GM23248 (cell line): ENCODE measurements around the gene HIVEP3. TPM values are rescaled to one million over a fixed set of nuclear protein-coding genes. Genes with fewer than 3 reads are reported as not detected.

Source experiments
- DNase-seq: peaks from one replicate; pipeline ENCODE4 v3.0.0-alpha.2; 2015
- H2AFZ ChIP-seq: fragments of 200-600 bp; sonication (generic); 2 replicates; pipeline ENCODE4 v1.6.1; 2016; ENCODE audit warnings: antibody characterized with exemption
- H3F3A ChIP-seq: fragments of 200-600 bp; sonication (generic); 2 replicates; pipeline ENCODE4 v1.6.1; 2016; ENCODE audit warnings: mild to moderate bottlenecking, antibody characterized with exemption, mixed run types; ENCODE audit not compliant: insufficient read depth
- H3K27ac ChIP-seq: fragments of 200-600 bp; sonication (generic); 2 replicates; pipeline ENCODE4 v1.5.1; 2016; ENCODE audit warnings: mild to moderate bottlenecking
- H3K27me3 ChIP-seq: fragments of 200-600 bp; sonication (generic); replicated peaks from 2 replicates; pipeline ENCODE4 v1.6.1; 2016; ENCODE audit warnings: mild to moderate bottlenecking; ENCODE audit not compliant: insufficient read depth
- H3K36me3 ChIP-seq: fragments of 200-600 bp; sonication (generic); 2 replicates; pipeline ENCODE4 v1.6.1; 2016; ENCODE audit warnings: low read depth, mild to moderate bottlenecking
- H3K4me1 ChIP-seq: fragments of 200-600 bp; sonication (generic); 2 replicates; pipeline ENCODE4 v1.6.1; 2016; ENCODE audit warnings: mild to moderate bottlenecking; ENCODE audit not compliant: insufficient read depth
- H3K4me2 ChIP-seq: fragments of 200-600 bp; sonication (generic); one replicate; pipeline ENCODE4 v1.6.1; 2016; ENCODE audit warnings: mild to moderate bottlenecking; ENCODE audit not compliant: unreplicated experiment
- H3K4me3 ChIP-seq: fragments of 200-600 bp; sonication (generic); 2 replicates; pipeline ENCODE4 v1.5.1; 2016; ENCODE audit warnings: mild to moderate bottlenecking
- H3K79me2 ChIP-seq: fragments of 200-600 bp; sonication (generic); 2 replicates; pipeline ENCODE4 v1.6.1; 2016; ENCODE audit warnings: mild to moderate bottlenecking; ENCODE audit not compliant: insufficient read depth
- H3K9ac ChIP-seq: fragments of 200-600 bp; sonication (generic); 2 replicates; pipeline ENCODE4 v1.6.1; 2016; ENCODE audit warnings: mild to moderate bottlenecking
- H3K9me2 ChIP-seq: fragments of 200-600 bp; sonication (generic); 2 replicates; pipeline ENCODE4 v1.6.1; 2016; ENCODE audit warnings: mixed run types, mild to moderate bottlenecking, moderate library complexity; ENCODE audit not compliant: insufficient read depth
- H3K9me3 ChIP-seq: fragments of 200-600 bp; sonication (generic); one replicate; pipeline ENCODE4 v1.6.1; 2017; ENCODE audit warnings: low read depth
- H4K20me1 ChIP-seq: fragments of 200-600 bp; sonication (generic); 2 replicates; pipeline ENCODE4 v1.6.0; 2016; ENCODE audit not compliant: insufficient read depth
- EZH2 ChIP-seq: fragments of 200-600 bp; sonication (generic); IDR thresholded peaks from 2 replicates; pipeline ENCODE4 v1.6.1; 2018; ENCODE audit warnings: antibody characterized with exemption, mild to moderate bottlenecking; ENCODE audit not compliant: insufficient read depth, poor library complexity, severe bottlenecking
- EZH2phosphoT487 ChIP-seq: fragments of 200-600 bp; sonication (generic); IDR thresholded peaks from 2 replicates; pipeline ENCODE4 v1.6.1; 2018; ENCODE audit warnings: antibody characterized with exemption, moderate library complexity, mild to moderate bottlenecking, low read depth; ENCODE audit not compliant: insufficient read depth
- WGBS, 2 experiments: methylation state at CpG; one replicate each; pipeline ENCODE4 v1.1.6; 2015 to 2017; ENCODE audit warnings: low lambda C conversion rate in 2 of 2, low coverage in 1 of 2; ENCODE audit errors: missing lambda C conversion rate in 2 of 2; 5-methylcytosine and 5-hydroxymethylcytosine counted together
- in situ Hi-C: fragments of 300-500 bp; cut with MboI; formaldehyde crosslinking; loops from 2 replicates; pipeline ENCODE4 v1.15.0; 2020
- polyA plus RNA-seq: library from polyadenylated mRNA; unstranded; fragments of >200 nt; fragmentation: Nextera tagmentation; extraction: Ambion mirVana; gene quantifications from 2 replicates; pipeline ENCODE4 v1.2.1, GENCODE V29; 2016
- total RNA-seq: library from RNA; depleted of rRNA; stranded (reverse); fragments of >200 nt; shearing (Covaris generic); gene quantifications from 2 replicates; pipeline ENCODE4 v1.2.3, GENCODE V29; 2014

Gene HIVEP3
- total and polyA plus RNA-seq, 2 experiments from 2014 or later = 1.7 to 7.2 TPM

DNA sequence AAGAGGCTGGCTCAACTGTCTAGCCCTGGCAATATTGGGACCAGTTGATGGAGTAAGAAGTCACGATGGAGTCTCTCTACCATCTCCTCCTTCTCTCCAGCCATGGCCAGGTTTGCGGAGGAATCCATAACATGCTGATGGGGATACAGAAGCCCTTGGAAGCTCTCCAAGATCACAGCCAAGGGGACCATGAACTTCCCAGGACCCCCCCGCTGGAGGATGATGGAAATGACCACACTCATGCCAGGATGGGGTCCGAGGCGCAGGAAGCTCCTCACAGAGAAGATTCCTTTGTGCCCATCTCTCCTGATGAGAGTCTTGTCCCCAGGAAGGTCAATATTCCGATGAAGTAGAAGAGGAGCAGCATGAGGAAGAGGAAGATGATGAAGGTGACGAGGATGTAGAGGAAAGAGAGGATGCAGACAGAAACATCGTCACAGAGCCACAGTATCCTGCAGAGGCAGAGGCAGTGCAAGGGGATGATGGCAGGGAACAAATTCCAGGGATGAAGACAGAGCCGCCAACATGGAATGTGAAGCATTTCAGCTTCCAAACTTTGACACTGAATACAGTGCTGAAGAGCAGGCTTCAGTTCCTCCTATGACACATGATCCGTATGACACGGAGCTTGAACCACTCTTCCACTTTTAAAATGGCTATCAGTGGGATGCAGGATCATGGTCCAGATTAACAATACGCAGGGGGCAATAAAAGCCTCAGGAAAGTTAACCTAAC, 376.4 kb downstream of the HIVEP3 start:
- no peak for TF ChIP-seq EZH2phosphoT487
- TF ChIP-seq EZH2 = no peak
- Histone ChIP-seq H3F3A (no peaks in the 10 kb centered on the region), H3K9me3 (no peaks in the 10 kb centered on the region), H2AFZ (no peak overlapping the region), H4K20me1 (no peaks in the 10 kb centered on the region), H3K36me3 (no peaks in the 10 kb centered on the region), H3K4me2 (no peak overlapping the region), H3K9me2 (no peaks in the 10 kb centered on the region), H3K27ac (no peak overlapping the region), H3K4me3 (no peak overlapping the region), H3K79me2 (no peaks in the 10 kb centered on the region), H3K27me3 (no peaks in the 10 kb centered on the region), H3K9ac (no peak overlapping the region), H3K4me1 (peaks cover 10% of the 10 kb centered on the region)
- in situ Hi-C loops = no loop called here
- no peak for DNase-seq
- 73 to 79% methylated on average over 11 to 12 of the region's 12 CpGs for WGBS, 2 experiments

DNA sequence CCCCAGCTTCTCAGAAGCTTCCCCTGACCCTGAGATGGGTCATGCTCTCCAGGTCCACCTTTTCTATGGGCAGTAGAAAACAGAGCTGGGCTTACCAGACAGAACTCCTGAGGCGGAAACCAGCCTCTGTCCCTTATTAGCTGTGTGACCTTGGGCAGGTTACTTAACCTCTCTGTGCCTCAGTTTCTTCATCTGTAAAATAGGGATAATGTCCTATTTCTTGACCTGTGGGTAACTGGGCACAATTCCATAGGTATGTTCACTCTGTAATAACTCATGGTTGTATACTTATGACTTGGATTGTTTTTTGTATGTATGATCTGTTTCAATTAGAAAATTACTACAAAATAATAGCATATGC, 377.1 kb downstream of the HIVEP3 start:
- WGBS, 2 experiments = 96 to 100% methylated on average over 1 of the region's 1 CpG
- Histone ChIP-seq H3K4me2 (no peak overlapping the region), H3K9ac (no peak overlapping the region), H3K9me2 (no peaks in the 10 kb centered on the region), H3K27ac (no peak overlapping the region), H3K9me3 (no peaks in the 10 kb centered on the region), H3K4me1 (peaks cover 6% of the 10 kb centered on the region), H3K27me3 (no peaks in the 10 kb centered on the region), H2AFZ (no peak overlapping the region), H3K79me2 (no peaks in the 10 kb centered on the region), H4K20me1 (no peaks in the 10 kb centered on the region), H3K4me3 (no peak overlapping the region), H3F3A (no peaks in the 10 kb centered on the region), H3K36me3 (no peaks in the 10 kb centered on the region)
- TF ChIP-seq EZH2 (no peak), EZH2phosphoT487 (no peak)
- no peak for DNase-seq
- in situ Hi-C loops = no loop called here

DNA sequence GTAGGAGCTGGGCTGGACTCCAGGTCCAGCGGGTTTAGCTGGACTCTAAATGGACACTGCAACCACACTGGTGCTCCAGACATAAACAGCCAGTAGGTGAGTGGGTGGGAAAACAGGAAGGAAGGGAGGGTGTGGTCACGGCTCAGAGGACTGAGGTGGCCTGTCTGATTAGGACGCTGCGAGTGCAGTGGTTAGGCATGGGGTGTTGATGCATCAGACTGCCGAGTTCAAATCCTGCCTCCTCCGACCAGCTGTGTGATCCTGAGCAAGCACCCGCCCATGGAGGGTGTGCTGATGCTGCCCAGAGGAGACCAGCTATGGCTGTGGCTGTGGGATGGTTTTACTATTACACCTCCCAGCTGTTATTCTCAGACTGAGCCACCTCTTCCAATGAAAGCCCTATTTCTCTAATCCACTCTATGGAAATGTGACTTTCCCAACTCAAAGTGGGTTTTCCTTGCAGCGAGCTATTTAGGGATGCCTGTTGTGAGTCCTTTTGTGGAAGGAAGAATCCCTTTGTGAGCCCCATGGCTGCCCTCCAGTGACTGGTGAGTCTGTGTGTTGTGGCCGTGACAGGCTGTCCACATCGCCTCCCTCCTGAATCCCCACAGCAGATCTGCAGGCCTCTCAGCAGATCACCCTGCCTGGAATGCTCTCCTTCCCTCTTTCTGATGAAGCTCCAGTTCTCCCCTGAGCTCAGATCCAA, 377.7 kb downstream of the HIVEP3 start:
- peak; percentile 56 for DNase-seq
- no peak overlapping the region for H3K27ac ChIP-seq

DNA sequence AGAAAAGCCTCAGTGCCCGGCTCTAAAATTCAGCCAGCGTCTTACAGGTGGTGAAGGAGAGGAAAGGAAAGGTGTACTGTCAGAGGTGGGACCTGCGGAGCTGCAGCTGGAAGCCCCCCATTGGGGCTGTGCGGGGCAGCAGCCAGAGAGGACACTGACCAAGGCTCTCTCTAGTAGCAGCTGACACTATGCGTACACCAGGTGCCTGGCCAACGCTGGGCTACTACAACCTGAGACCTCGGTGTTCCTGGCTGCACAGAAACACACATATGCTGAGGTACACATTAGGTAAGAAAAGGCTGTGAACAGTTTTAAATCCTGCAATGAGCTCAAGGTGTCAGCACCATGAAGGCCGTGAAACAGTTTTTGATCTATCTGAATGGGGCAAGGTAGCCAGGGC, 378.7 kb downstream of the HIVEP3 start:
- Histone ChIP-seq H4K20me1 (no peaks in the 10 kb centered on the region), H3K36me3 (no peaks in the 10 kb centered on the region), H3K4me2 (no peak overlapping the region), H3K4me3 (no peak overlapping the region), H3K27ac (no peak overlapping the region), H3K9me3 (no peaks in the 10 kb centered on the region), H3K4me1 (peaks cover 2% of the 10 kb centered on the region; the same call in 1 of the 2 replicates), H3K9ac (no peak overlapping the region), H2AFZ (no peak overlapping the region), H3K27me3 (no peaks in the 10 kb centered on the region), H3F3A (no peaks in the 10 kb centered on the region), H3K9me2 (no peaks in the 10 kb centered on the region), H3K79me2 (no peaks in the 10 kb centered on the region)
- TF ChIP-seq EZH2phosphoT487 (no peak), EZH2 (no peak)
- in situ Hi-C loops = no loop called here
- no peak for DNase-seq
- WGBS, 2 experiments = 91% methylated on average over 8 of the region's 8 CpGs

More for the DNA sequence above, 377.7 kb downstream of the HIVEP3 start:
- H3K4me1 ChIP-seq = peaks cover 2% of the 10 kb centered on the region; the same call in 1 of the 2 replicates
- H3K79me2 ChIP-seq = no peaks in the 10 kb centered on the region
- TF ChIP-seq EZH2phosphoT487 = no peak
- no peak for TF ChIP-seq EZH2
- no peak overlapping the region for H2AFZ ChIP-seq
- H3K36me3 ChIP-seq = no peaks in the 10 kb centered on the region
- H3K27me3 ChIP-seq = no peaks in the 10 kb centered on the region
- no peaks in the 10 kb centered on the region for H3K9me3 ChIP-seq
- H3K4me2 ChIP-seq = no peak overlapping the region
- H3K4me3 ChIP-seq = no peak overlapping the region
- 55 to 64% methylated on average over 7 to 10 of the region's 10 CpGs for WGBS, 2 experiments
- no peaks in the 10 kb centered on the region for H3K9me2 ChIP-seq
- H4K20me1 ChIP-seq = no peaks in the 10 kb centered on the region
- no peaks in the 10 kb centered on the region for H3F3A ChIP-seq
- no peak overlapping the region for H3K9ac ChIP-seq
- in situ Hi-C loops = no loop called here
